Vagina (tissue), 2 donors: ENCODE data around the gene ANGPT4.

Experiments used
- CTCF ChIP-seq, 3 experiments: fragments of 450-650 bp in 2 of 3; fragments of 200-600 bp in 1 of 3; sonication (generic) in 1 of 3; IDR thresholded peaks; one replicate each; pipeline ENCODE4 v1.5.1; 2017 to 2019; ENCODE audit warnings: antibody characterized with exemption in 3 of 3, mild to moderate bottlenecking in 2 of 3, moderate library complexity in 2 of 3
- POLR2A ChIP-seq, 2 donors: fragments of 450-650 bp; IDR thresholded peaks; one replicate each; pipeline ENCODE4 v1.6.1; 2017; ENCODE audit warnings: antibody characterized with exemption in 2 of 2, mild to moderate bottlenecking in 2 of 2, moderate library complexity in 2 of 2
- POLR2AphosphoS5 ChIP-seq, 2 donors: sonication (generic); formaldehyde crosslinking; IDR thresholded peaks; one replicate each; pipeline ENCODE4 v1.9.0; 2017; ENCODE audit warnings: antibody characterized with exemption in 2 of 2, mild to moderate bottlenecking in 2 of 2, low read depth in 1 of 2; ENCODE audit not compliant: insufficient read depth in 1 of 2

DNA sequence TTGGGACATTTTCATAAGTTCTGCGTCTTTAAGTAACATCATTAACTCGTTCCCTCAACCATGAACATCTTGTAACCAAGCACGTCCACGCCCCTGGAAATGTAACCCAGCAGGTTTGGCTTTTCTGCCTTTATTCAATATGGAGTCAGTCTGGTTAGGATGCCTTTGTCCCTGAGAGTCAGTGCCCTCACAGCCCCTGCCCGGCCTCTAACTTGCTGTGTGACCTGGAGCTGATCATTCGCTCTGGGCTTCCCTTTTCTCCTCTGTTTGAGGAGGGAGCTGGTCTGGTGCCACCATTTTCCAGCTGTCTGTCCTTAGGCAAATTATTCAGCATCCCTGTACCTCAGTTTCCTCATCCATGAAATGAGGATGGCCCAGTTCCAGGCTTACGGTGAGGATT, 26.5 kb upstream of the ANGPT4 start:
- TF ChIP-seq POLR2A (IDR thresholded peaks at IDR 0.05) (no peak), CTCF (IDR thresholded peaks at IDR 0.05) (no peak), POLR2AphosphoS5 (IDR thresholded peaks at IDR 0.05; ENCODE audit: insufficient read depth in 1 of 2, low read depth in 1 of 2) (no peak)
